Measurements from ENCODE around the gene CDH22.
A peak's percentile ranks its signal among the peaks of the same experiment; 100 is the strongest.

DNA sequence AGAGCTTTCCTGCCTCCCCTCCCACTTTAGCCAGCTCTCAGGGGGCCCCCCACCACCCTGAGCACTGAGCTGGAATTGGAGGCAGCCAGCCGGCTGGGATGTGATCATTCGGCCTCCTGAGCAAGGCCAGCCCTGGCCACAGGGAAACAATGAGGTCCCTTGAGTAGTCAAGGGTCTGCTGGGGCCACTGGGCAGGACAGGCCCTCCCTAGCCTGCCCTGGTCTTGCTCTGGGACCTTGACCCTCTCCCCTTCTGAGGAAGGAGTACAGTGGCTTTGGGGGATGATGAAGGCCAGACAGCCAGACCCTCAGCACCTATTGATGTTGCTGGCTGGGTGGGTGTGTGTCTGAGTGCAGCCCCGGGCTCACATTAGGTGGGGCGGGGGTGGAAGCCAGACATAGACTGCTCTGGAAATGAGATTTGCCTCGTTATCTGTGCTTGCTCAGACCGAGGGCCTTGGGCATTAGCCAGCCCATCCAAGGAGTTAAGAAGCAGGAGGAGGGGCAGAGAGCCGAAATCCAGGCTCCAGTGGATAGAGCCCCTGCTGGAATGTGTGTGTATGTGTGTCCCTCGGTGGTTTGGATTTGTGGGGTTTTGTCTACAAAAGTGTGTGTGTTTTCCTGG lies 168.9 kb downstream of the CDH22 start:
- TF ChIP-seq, protein P1, sequence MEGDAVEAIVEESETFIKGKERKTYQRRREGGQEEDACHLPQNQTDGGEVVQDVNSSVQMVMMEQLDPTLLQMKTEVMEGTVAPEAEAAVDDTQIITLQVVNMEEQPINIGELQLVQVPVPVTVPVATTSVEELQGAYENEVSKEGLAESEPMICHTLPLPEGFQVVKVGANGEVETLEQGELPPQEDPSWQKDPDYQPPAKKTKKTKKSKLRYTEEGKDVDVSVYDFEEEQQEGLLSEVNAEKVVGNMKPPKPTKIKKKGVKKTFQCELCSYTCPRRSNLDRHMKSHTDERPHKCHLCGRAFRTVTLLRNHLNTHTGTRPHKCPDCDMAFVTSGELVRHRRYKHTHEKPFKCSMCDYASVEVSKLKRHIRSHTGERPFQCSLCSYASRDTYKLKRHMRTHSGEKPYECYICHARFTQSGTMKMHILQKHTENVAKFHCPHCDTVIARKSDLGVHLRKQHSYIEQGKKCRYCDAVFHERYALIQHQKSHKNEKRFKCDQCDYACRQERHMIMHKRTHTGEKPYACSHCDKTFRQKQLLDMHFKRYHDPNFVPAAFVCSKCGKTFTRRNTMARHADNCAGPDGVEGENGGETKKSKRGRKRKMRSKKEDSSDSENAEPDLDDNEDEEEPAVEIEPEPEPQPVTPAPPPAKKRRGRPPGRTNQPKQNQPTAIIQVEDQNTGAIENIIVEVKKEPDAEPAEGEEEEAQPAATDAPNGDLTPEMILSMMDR (IDR thresholded peaks at IDR 0.05), result peak in 1 of 6 experiments; percentile 13
- TF ChIP-seq POLR2A (IDR thresholded peaks at IDR 0.05), result no peak

Measured in esophagus squamous epithelium (tissue), 4 donors.